Cardiac fibroblast (primary cell): ENCODE results near the gene SLC66A2.
"Not testable (repeated sequence)": the region's sequence is repeated elsewhere in the genome, so short reads cannot be mapped to it uniquely, and the experiment has no call there.

Experiments used
- DNase-seq, 2 donors: peaks; one replicate each; pipeline versions ENCODE4 v3.0.0 to v3.0.0-alpha.2; 2010; ENCODE audit warnings: low read depth in 2 of 2
- H3K4me3 ChIP-seq, 2 donors: replicated peaks in 1 of 2; 1 replicate in 1 of 2; 2 replicates in 1 of 2; pipeline ENCODE4 v1.5.1; 2011; ENCODE audit warnings: low read depth in 2 of 2, low read length in 2 of 2, mild to moderate bottlenecking in 2 of 2, moderate library complexity in 1 of 2
- TF ChIP-seq, protein P1 (sequence below): IDR thresholded peaks from one replicate; pipeline ENCODE4 v1.5.1; 2011; ENCODE audit warnings: low read depth, mild to moderate bottlenecking, low read length, inconsistent platforms

SLC66A2 gene

DNA sequence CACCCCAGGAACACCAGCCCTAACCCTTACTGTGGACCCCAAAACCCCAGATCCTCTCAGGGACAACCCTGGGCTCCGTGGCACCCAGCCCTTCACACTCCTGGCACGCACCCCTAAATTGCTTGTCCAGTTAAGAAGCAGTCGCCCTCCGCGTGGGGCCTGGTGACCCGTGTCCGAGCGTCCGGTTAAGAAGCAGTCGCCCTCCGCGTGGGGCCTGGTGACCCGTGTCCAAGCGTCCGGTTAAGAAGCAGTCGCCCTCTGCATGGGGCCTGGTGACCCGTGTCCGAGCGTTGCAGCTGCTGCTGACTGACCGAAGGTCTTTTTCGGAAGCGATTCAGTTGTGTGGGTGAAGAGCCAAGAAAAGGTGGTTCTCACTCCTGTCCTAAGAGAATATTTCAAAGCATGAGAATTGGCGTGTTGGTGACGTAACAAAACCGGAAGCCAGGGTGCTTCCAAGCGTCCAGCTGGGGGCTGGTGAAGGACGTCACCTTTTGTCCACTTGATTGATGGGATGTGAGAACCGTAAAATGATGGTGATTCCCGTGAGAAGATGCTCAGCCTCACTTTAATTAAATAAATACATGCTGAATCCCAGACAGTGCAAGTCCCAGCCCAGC, 83.2 kb downstream of the SLC66A2 start:
- H3K4me3 ChIP-seq: no peak overlapping the region
- DNase-seq: no peak
- TF ChIP-seq, protein P1, sequence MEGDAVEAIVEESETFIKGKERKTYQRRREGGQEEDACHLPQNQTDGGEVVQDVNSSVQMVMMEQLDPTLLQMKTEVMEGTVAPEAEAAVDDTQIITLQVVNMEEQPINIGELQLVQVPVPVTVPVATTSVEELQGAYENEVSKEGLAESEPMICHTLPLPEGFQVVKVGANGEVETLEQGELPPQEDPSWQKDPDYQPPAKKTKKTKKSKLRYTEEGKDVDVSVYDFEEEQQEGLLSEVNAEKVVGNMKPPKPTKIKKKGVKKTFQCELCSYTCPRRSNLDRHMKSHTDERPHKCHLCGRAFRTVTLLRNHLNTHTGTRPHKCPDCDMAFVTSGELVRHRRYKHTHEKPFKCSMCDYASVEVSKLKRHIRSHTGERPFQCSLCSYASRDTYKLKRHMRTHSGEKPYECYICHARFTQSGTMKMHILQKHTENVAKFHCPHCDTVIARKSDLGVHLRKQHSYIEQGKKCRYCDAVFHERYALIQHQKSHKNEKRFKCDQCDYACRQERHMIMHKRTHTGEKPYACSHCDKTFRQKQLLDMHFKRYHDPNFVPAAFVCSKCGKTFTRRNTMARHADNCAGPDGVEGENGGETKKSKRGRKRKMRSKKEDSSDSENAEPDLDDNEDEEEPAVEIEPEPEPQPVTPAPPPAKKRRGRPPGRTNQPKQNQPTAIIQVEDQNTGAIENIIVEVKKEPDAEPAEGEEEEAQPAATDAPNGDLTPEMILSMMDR: no peak

DNA sequence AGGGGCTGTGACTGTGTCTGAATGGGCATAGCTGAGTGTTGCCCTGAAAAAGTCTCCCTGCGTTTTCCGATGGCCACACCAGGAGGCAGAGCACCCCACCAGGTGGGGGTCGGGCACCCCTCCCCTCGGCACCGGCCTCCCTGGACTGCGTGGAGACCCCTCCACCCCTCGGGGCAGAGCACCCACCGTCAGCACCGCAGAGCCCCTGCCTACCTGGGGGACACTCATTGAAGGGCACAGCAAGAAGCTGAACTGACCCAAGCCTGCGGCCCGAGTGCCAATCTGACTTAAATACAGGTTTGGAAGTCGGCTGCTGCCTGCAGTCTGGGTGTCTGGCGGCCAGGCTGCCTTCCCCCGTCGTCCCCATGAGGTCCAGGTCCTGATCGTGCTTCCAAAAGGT, 83.8 kb downstream of the SLC66A2 start:
- DNase-seq: no peak
- no peak overlapping the region for H3K4me3 ChIP-seq
- TF ChIP-seq, protein P1: no peak

DNA sequence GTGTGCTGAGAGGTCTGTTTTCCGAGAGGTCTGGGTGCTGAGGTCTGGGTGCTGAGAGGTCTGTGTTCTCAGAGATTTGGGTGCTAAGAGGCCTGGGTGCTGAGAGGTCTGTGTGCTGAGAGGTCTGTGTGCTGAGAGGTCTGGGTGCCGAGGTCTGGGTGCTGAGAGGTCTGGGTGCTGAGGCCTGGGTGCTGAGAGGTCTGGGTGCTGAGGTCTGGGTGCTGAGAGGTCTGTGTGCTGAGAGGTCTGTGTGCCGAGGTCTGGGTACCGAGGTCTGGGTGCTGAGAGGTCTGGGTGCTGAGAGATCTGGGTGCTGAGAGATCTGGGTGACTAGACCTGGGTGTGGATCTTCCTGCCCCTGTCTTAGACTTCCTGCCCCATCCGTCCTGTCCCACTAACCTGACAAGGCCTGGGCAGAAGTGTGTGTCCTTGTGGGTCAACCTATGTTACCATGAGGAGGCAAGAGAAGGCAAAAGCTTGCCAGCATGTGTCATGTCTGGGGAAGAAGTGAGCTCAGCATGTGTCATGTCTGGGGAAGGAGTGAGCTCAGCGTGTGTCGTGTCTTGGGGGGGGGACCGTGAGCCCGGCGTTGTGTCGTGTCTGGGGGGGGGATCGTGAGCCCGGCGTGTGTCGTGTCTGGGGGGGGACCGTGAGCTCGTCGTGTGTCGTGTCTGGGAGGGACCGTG, 84.4 kb downstream of the SLC66A2 start:
- no peak overlapping the region for H3K4me3 ChIP-seq
- TF ChIP-seq, protein P1: no peak
- peak in 1 of 2 donors; percentile 74 for DNase-seq

DNA sequence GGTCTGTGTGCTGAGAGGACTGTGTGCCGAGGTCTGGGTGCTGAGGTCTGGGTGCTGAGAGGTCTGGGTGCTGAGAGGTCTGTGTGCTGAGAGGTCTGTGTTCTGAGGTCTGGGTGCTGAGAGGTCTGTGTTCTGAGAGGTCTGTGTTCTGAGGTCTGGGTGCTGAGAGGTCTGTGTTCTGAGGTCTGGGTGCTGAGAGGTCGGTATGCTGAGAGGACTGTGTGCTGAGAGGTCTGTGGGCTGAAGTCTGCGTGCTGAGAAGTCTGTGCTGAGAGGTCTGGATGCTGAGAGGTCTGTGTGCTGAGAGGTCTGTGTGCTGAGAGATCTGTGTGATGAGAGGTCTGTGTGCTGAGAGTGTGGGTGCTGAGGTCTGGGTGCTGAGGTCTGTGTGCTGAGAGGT, 85.5 kb downstream of the SLC66A2 start:
- not testable (repeated sequence) for DNase-seq, H3K4me3 ChIP-seq

DNA sequence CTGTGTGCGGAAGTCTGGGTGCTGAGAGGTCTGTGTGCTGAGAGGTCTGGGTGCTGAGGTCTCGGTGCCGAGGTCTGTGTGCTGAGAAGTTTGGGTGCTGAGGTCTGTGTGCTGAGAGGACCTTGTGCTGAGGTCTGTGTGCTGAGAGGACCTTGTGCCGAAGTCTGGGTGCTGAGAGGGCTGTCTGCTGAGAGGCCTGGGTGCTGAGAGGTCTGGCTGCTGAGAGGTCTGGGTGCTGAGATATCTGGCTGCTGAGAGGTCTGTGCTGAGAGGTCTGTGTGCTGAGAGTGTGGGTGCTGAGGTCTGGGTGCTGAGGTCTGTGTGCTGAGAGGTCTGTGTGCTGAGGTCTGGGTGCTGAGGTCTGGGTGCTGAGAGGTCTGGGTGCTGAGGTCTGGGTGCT, 86.5 kb downstream of the SLC66A2 start:
- not testable (repeated sequence) for DNase-seq, H3K4me3 ChIP-seq

DNA sequence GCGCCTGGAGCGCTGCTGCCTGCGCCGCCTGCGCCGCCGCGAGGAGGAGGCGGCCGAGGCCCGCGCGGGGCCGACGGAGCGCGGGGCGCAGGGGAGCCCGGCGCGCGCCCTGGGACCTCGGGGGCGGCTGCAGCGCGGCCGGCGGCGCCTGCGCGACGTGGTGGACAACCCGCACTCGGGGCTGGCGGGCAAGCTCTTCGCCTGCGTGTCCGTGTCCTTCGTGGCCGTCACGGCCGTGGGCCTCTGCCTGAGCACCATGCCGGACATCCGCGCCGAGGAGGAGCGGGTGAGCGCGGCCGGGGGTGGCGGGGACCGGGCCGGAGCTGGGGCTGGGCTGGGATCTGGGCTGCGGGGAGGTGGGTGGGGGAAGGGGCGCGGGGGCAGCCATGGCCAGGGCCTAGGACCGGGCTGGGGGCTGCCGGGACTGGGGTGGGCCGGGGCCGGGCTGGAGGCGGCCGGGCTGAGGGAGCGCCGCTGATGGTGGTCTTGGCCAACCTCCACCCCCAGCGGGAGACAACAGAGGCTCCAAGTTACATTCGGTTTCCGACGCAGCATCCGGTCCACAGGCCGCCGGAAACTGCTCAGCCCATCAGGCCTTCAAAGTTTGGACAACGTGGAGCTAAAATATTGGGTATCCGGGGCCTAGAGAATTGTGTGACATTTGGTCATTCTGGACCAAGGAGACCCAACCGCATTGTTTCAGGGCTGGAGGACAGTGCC, 87.3 kb downstream of the SLC66A2 start:
- TF ChIP-seq, protein P1: no peak
- no peak for DNase-seq
- no peak overlapping the region for H3K4me3 ChIP-seq

DNA sequence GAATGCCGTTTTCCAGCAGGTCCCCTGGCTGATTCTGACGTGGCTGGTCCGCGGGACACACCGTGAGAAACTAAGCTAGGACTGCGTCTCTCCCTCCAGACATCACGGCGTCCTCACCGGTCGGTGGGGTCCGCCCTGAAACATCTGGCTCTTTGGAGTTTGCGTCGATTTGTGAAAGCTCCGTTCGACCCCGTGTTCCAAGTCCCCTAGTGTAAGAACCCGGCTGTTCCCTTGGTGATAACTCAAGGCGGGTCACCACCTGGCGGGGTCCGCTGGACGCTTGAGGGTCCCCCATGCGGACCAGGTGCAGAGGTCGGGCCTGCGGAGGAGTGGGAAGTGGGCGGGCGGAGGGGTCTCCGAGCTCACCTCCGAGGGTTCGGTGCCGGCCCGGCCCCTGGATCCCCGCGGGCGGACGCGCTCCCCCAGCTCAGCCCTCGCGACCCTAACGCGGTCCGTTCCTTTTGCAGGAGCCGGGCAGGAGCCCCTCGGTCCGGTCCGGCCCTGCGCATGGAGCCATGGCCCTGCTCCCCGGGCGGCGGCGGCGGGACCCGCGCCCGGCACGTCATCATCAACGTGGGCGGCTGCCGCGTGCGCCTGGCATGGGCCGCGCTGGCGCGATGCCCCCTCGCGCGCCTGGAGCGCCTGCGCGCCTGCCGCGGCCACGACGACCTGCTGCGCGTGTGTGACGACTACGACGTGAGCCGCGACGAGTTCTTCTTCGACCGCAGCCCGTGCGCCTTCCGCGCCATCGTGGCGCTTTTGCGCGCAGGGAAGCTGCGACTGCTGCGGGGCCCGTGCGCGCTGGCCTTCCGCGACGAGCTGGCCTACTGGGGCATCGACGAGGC, 88.1 kb downstream of the SLC66A2 start:
- H3K4me3 ChIP-seq: no peak overlapping the region
- no peak for DNase-seq
- TF ChIP-seq, protein P1: no peak
